Progenitor cell of endocrine pancreas (in vitro differentiated cells): ENCODE measurements around the gene AP2A1. TPM values are rescaled to one million over a fixed set of nuclear protein-coding genes. Genes with fewer than 3 reads are reported as not detected.

Experiments used
- DNase-seq: peaks from one replicate; pipeline ENCODE4 v3.0.0; 2021; ENCODE audit warnings: low spot score; ENCODE audit not compliant: unreplicated experiment
- H3K27ac Mint-ChIP-seq: 2 replicates; pipeline ENCODE4 v1.8.0; 2021; ENCODE audit warnings: mild to moderate bottlenecking, moderate library complexity, mixed read lengths
- H3K27me3 Mint-ChIP-seq: 2 replicates; pipeline ENCODE4 v1.8.0; 2021; ENCODE audit warnings: mixed read lengths
- H3K36me3 Mint-ChIP-seq: 2 replicates; pipeline ENCODE4 v1.8.0; 2022; ENCODE audit warnings: mixed read lengths; ENCODE audit not compliant: insufficient read depth
- H3K4me1 Mint-ChIP-seq: 2 replicates; pipeline ENCODE4 v1.8.0; 2021; ENCODE audit warnings: low read depth, mixed read lengths
- H3K4me3 Mint-ChIP-seq: 2 replicates; pipeline ENCODE4 v1.8.0; 2021; ENCODE audit warnings: low read depth, mild to moderate bottlenecking, moderate library complexity, mixed read lengths
- H3K9me3 Mint-ChIP-seq: 2 replicates; pipeline ENCODE4 v1.8.0; 2021; ENCODE audit warnings: low read depth, mixed read lengths
- total RNA-seq: library from RNA; stranded (reverse); gene quantifications from 2 replicates; pipeline ENCODE4 v1.2.1, GENCODE V29; 2021
- TF ChIP-seq, protein P1 (sequence below): fragments of 200-600 bp; sonication (generic); IDR thresholded peaks from one replicate; pipeline ENCODE4 v1.5.0; 2021; ENCODE audit warnings: antibody characterized with exemption, mild to moderate bottlenecking; ENCODE audit not compliant: unreplicated experiment

AP2A1 gene
- total RNA-seq, 1 donor from 2014 or later = 76.3 TPM

DNA sequence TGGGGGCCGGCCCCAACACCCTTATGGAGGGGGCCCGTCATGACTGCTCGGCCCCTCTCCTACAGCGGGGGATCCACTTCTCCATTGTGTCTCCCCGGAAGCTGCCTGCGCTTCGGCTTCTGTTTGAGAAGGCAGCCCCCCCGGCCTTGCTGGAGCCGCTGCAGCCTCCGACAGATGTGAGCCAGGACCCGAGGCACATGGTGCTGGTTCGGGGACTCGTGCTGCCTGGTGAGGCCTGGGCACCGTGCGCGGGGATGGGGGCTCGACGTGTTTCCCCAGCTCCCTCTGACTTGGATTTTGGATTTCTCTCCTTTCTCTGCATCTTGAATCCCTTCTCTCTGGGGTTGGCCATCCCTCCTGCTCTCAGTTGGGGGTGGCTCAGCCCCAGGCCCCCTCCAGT lies 62.9 kb downstream of the AP2A1 start:
- H3K4me3 Mint-ChIP-seq = no peak overlapping the region

DNA sequence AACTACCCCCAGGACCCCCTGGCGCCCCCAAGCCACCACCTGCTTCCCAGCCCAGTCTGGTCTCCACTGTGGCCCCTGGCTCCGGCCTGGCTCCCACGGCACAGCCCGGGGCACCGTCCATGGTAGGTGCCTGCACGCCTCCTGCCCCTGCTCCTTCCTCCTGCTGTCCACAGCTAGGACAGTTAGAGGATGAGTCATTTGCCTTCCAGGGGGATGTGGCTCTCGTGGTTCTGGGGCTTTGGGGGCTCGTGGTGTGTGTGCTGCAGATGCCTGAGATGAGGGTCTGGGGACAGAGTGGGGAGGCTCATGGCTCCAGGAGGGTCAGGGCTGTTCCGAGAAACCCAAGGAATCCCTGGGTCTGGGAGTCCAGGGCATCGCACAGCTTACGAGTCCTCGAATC lies 64.0 kb downstream of the AP2A1 start:
- H3K27ac Mint-ChIP-seq = no peak overlapping the region
- H3K9me3 Mint-ChIP-seq = no peaks in the 10 kb centered on the region
- TF ChIP-seq, protein P1, sequence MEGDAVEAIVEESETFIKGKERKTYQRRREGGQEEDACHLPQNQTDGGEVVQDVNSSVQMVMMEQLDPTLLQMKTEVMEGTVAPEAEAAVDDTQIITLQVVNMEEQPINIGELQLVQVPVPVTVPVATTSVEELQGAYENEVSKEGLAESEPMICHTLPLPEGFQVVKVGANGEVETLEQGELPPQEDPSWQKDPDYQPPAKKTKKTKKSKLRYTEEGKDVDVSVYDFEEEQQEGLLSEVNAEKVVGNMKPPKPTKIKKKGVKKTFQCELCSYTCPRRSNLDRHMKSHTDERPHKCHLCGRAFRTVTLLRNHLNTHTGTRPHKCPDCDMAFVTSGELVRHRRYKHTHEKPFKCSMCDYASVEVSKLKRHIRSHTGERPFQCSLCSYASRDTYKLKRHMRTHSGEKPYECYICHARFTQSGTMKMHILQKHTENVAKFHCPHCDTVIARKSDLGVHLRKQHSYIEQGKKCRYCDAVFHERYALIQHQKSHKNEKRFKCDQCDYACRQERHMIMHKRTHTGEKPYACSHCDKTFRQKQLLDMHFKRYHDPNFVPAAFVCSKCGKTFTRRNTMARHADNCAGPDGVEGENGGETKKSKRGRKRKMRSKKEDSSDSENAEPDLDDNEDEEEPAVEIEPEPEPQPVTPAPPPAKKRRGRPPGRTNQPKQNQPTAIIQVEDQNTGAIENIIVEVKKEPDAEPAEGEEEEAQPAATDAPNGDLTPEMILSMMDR = no peak
- H3K27me3 Mint-ChIP-seq = no peaks in the 10 kb centered on the region
- H3K36me3 Mint-ChIP-seq = peaks cover 10% of the 10 kb centered on the region
- no peak for DNase-seq
- no peak overlapping the region for H3K4me3 Mint-ChIP-seq
- H3K4me1 Mint-ChIP-seq = no peaks in the 10 kb centered on the region

More for the DNA sequence above, 62.9 kb downstream of the AP2A1 start:
- Mint-ChIP-seq H3K9me3 (no peaks in the 10 kb centered on the region), H3K27ac (no peak overlapping the region), H3K36me3 (peaks cover 8% of the 10 kb centered on the region), H3K4me1 (no peaks in the 10 kb centered on the region), H3K27me3 (no peaks in the 10 kb centered on the region)
- DNase-seq = no peak
- TF ChIP-seq, protein P1 = no peak

GRCh38 chr19:49831592-49831991 lies 64.8 kb downstream of the AP2A1 start:
- no peak for DNase-seq
- peaks cover 10% of the 10 kb centered on the region for H3K36me3 Mint-ChIP-seq
- no peaks in the 10 kb centered on the region for H3K9me3 Mint-ChIP-seq
- TF ChIP-seq, protein P1 = no peak
- no peaks in the 10 kb centered on the region for H3K27me3 Mint-ChIP-seq
- H3K4me3 Mint-ChIP-seq = no peak overlapping the region
- no peaks in the 10 kb centered on the region for H3K4me1 Mint-ChIP-seq
- H3K27ac Mint-ChIP-seq = no peak overlapping the region

- Mint-ChIP-seq H3K36me3 (peaks cover 17% of the 10 kb centered on the region), H3K27ac (no peak overlapping the region), H3K4me3 (no peak overlapping the region), H3K9me3 (no peaks in the 10 kb centered on the region), H3K4me1 (no peaks in the 10 kb centered on the region), H3K27me3 (no peaks in the 10 kb centered on the region)
- TF ChIP-seq, protein P1 = no peak
- DNase-seq = no peak
These were observed 65.8 kb downstream of the AP2A1 start for GRCh38 chr19:49832556-49832955.

GRCh38 chr19:49833599-49833998 lies 66.8 kb downstream of the AP2A1 start:
- H3K27ac Mint-ChIP-seq = no peak overlapping the region
- no peaks in the 10 kb centered on the region for H3K4me1 Mint-ChIP-seq
- no peak overlapping the region for H3K4me3 Mint-ChIP-seq

More at GRCh38 chr19:49833599-49833998, 66.8 kb downstream of the AP2A1 start:
- DNase-seq = no peak
- Mint-ChIP-seq H3K27me3 (no peaks in the 10 kb centered on the region), H3K36me3 (peaks cover 23% of the 10 kb centered on the region), H3K9me3 (no peaks in the 10 kb centered on the region)
- TF ChIP-seq, protein P1 = no peak
